Heart left ventricle (tissue), 16 donors: ENCODE measurements around the gene DNAJC10. TPM values are rescaled to one million over a fixed set of nuclear protein-coding genes. Genes with fewer than 3 reads are reported as not detected.
A peak's percentile ranks its signal among the peaks of the same experiment; 100 is the strongest.
"Not testable (repeated sequence)": the region's sequence is repeated elsewhere in the genome, so short reads cannot be mapped to it uniquely, and the experiment has no call there.

Source experiments
- ATAC-seq, 4 donors: fragments of 200-7000 bp; cut with Tn5 transposase; one replicate each; pipeline ENCODE4 v1.9.1; 2020 to 2022; ENCODE audit warnings: moderate library complexity in 4 of 4, mild to moderate bottlenecking in 3 of 4, moderate number of reproducible peaks in 1 of 4
- DNase-seq, 5 donors: peaks; one replicate each; pipeline ENCODE4 v3.0.0-alpha.2; 2020
- H3K27ac ChIP-seq, 12 donors: fragments of 200-600 bp; sonication (generic) in 4 of 12; one replicate each; pipeline versions ENCODE4 v1.5.0 to v1.8.0; 2016 to 2022; ENCODE audit warnings: mild to moderate bottlenecking in 2 of 12
- H3K27me3 ChIP-seq, 9 donors: fragments of 200-600 bp; sonication (generic) in 2 of 9; one replicate each; pipeline versions ENCODE4 v1.5.1 to v1.8.0; 2016 to 2022; ENCODE audit warnings: mild to moderate bottlenecking in 3 of 9
- H3K36me3 ChIP-seq, 9 donors: fragments of 200-600 bp; sonication (generic) in 2 of 9; one replicate each; pipeline versions ENCODE4 v1.5.0 to v1.8.0; 2018 to 2022; ENCODE audit warnings: mild to moderate bottlenecking in 2 of 9
- H3K4me1 ChIP-seq, 12 donors: fragments of 200-600 bp; sonication (generic) in 4 of 12; one replicate each; pipeline versions ENCODE4 v1.5.0 to v1.8.0; 2016 to 2022; ENCODE audit warnings: mild to moderate bottlenecking in 3 of 12
- H3K4me3 ChIP-seq, 12 donors: fragments of 200-600 bp; sonication (generic) in 4 of 12; one replicate each; pipeline versions ENCODE4 v1.5.0 to v1.8.0; 2017 to 2022; ENCODE audit warnings: mild to moderate bottlenecking in 9 of 12, moderate library complexity in 4 of 12
- H3K9me3 ChIP-seq, 12 donors: fragments of 200-600 bp; sonication (generic) in 4 of 12; one replicate each; pipeline versions ENCODE4 v1.5.0 to v1.8.0; 2016 to 2022; ENCODE audit warnings: mild to moderate bottlenecking in 1 of 12
- POLR2A ChIP-seq, 2 donors: fragments of 450-650 bp; IDR thresholded peaks; one replicate each; pipeline ENCODE4 v1.6.1; 2017; ENCODE audit warnings: antibody characterized with exemption in 2 of 2, mild to moderate bottlenecking in 2 of 2, moderate library complexity in 2 of 2
- WGBS, 4 donors: extraction: QIAGEN DNeasy Blood & Tissue Kit in 2 of 4; methylation state at CpG; one replicate each; pipeline versions ENCODE4 v1.1.5 to v1.1.7; 2013 to 2018; 5-methylcytosine and 5-hydroxymethylcytosine counted together
- intact Hi-C, 10 donors: fragments of 100-400 bp; cut with DNase I; formaldehyde crosslinking; loops; one replicate each; pipeline versions ENCODE4 v1.11.1 to v1.14.2; 2022
- polyA plus RNA-seq, 2 donors: library from polyadenylated mRNA; stranded (reverse); fragments of 200-250 nt; gene quantifications; one replicate each; pipeline ENCODE4 v1.2.3, GENCODE V29; 2013
- total RNA-seq, 9 donors: library from RNA; depleted of rRNA in 2 of 9; stranded (reverse); fragments of >200 nt in 2 of 9; fragmentation: NEBNext Ultra II Directional in 3 of 9; extraction: Animal tissue kit (Norgen Biotek cat#: 25700) in 3 of 9; gene quantifications; one replicate each; pipeline versions ENCODE4 v1.1.0 to v1.2.4, GENCODE V29; 2016 to 2023
- TF ChIP-seq, protein P1 (sequence below), 12 donors: fragments of 200-600 bp; sonication (generic) in 4 of 12; IDR thresholded peaks; one replicate each; pipeline versions ENCODE4 v1.5.0 to v1.8.0; 2018 to 2022; ENCODE audit warnings: antibody characterized with exemption in 12 of 12, mild to moderate bottlenecking in 5 of 12
- donor health status: ischemic (EF 13 %, LVEDD 7.1; RV severe dilation, severe dysfunction).
- donor health status: healthy with polysubstance abuse.
- donor health status: DM: no; HTN: yes; CAD: no.
- donor health status: DM: no; HTN: no; CAD: no.
- donor health status: ischemic (EF 25% LVEDD 6.9; RV normal size, moderate dysfunction).
- donor health status: ischemic (EF 25% LVEDD 5.7; RV mildly dilated, moderate dysfunction).
- donor health status: healthy.
- donor health status: DM: yes; HTN: yes; CAD: no.
- donor health status: ischemic (EF 35%, LVEDD 5.7; RV mildly dilated, moderate dysfunction).
- donor health status: nonischemic (EF 11% LVEDD 7.7; RV severe dilation, severe dysfunction).
- donor health status: DM: yes; HTN: yes; CAD: no.
- donor health status: PGD.
- donor health status: ischemic (EF 29% LVEDD 5.4; RV normal size, mild dysfunction).
- donor health status: nonischemic (EF 23%, LVEDD 6.1; RV moderate dilation, normal function).

The DNAJC10 gene
- total and polyA plus RNA-seq, 11 donors = 9.8 to 73.5 (median 47.3) TPM

DNA sequence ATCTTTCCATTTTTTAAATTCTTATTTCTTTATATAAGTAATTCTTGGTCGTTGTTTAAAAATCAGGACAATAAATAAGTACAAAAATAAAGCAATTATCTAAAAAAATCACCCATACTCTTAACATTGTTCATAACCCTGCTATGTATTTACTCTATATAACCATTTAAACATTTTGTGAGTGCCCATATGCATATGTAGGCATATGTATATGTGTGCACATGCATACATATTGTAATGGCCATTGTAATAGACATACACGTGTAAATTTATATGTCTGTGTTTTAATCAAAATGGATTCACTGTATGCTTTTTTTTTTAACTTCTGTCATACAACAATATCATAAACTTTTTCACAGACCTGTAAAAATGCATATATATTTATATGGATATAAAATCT, 25.6 kb downstream of the DNAJC10 start:
- Histone ChIP-seq H3K36me3 (peaks cover 4 to 91% (median 79%) of the 10 kb centered on the region in 9 donors), H3K27me3 (no peaks in the 10 kb centered on the region), H3K4me3 (no peak overlapping the region), H3K27ac (no peak overlapping the region), H3K9me3 (peaks cover 0 to 3% (median 0%) of the 10 kb centered on the region in 12 donors), H3K4me1 (no peaks in the 10 kb centered on the region)
- no peak for ATAC-seq
- DNase-seq = no peak
- intact Hi-C loops = no loop called here
- WGBS, 4 donors = 93 to 98% (median 97%) methylated on average over 2 of the region's 2 CpGs
- no peak for TF ChIP-seq POLR2A (IDR thresholded peaks at IDR 0.05)
- TF ChIP-seq, protein P1, sequence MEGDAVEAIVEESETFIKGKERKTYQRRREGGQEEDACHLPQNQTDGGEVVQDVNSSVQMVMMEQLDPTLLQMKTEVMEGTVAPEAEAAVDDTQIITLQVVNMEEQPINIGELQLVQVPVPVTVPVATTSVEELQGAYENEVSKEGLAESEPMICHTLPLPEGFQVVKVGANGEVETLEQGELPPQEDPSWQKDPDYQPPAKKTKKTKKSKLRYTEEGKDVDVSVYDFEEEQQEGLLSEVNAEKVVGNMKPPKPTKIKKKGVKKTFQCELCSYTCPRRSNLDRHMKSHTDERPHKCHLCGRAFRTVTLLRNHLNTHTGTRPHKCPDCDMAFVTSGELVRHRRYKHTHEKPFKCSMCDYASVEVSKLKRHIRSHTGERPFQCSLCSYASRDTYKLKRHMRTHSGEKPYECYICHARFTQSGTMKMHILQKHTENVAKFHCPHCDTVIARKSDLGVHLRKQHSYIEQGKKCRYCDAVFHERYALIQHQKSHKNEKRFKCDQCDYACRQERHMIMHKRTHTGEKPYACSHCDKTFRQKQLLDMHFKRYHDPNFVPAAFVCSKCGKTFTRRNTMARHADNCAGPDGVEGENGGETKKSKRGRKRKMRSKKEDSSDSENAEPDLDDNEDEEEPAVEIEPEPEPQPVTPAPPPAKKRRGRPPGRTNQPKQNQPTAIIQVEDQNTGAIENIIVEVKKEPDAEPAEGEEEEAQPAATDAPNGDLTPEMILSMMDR (IDR thresholded peaks at IDR 0.05) = no peak

DNA sequence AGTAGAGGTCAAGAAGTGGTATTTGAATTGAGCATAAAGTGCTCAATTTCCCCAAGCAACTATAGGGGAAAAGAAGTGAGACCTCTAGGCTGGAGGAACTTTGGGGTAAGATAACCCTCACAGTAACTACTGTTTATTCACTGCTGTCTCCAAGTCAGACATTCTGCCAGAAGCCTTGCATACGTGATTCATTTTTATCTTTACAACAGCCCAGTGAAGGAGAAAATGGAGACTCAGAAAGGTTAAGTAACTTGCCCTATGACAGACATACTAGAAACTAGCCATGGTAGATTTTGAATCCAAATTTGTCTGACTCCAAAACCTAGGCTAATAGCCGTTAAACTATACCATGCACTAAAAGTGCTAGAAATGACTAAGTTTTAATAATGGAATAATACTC, 28.4 kb downstream of the DNAJC10 start:
- TF ChIP-seq, protein P1 (IDR thresholded peaks at IDR 0.05) = no peak
- TF ChIP-seq POLR2A (IDR thresholded peaks at IDR 0.05) = no peak
- peak in 2 of 4 donors; percentile 34 to 54 for ATAC-seq
- no peaks in the 10 kb centered on the region for H3K27me3 ChIP-seq
- H3K36me3 ChIP-seq = peaks cover 4 to 66% (median 60%) of the 10 kb centered on the region in 9 donors
- H3K4me1 ChIP-seq = no peaks in the 10 kb centered on the region
- no peak overlapping the region for H3K4me3 ChIP-seq
- DNase-seq = no peak
- 48 to 65% (median 60%) methylated on average over 2 of the region's 2 CpGs for WGBS, 4 donors
- H3K27ac ChIP-seq = no peak overlapping the region
- H3K9me3 ChIP-seq = peaks cover 0 to 4% (median 0%) of the 10 kb centered on the region in 12 donors
- intact Hi-C loops = no loop called here

DNA sequence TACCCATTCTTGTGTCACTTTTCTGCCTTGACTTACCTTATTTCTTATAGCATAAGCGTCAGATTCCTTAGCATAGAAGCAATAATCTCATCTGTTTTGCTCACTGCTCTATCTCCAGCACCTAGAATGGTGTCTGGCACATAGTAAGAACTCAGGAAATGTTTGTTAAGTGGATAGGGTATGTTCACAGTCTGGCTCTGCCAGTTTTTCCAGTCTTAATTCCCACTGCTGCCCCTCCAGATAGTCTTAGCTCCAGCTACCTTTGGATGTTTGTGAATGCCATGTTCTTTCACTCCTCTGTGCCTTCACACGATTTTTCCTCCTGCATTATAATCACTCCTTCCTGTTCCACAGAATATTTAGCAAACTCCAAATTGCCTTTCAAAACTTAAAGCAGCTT, 29.0 kb downstream of the DNAJC10 start:
- no peak for TF ChIP-seq POLR2A (IDR thresholded peaks at IDR 0.05)
- 83 to 85% (median 84%) methylated on average over 2 of the region's 2 CpGs for WGBS, 4 donors
- DNase-seq (no peak), ATAC-seq (no peak)
- no peak overlapping the region for H3K4me3 ChIP-seq
- H3K27ac ChIP-seq = no peak overlapping the region
- intact Hi-C loops = no loop called here
- no peaks in the 10 kb centered on the region for H3K4me1 ChIP-seq
- no peaks in the 10 kb centered on the region for H3K27me3 ChIP-seq
- H3K9me3 ChIP-seq = peaks cover 0 to 4% (median 0%) of the 10 kb centered on the region in 12 donors
- H3K36me3 ChIP-seq = peaks cover 4 to 65% (median 62%) of the 10 kb centered on the region in 9 donors

DNA sequence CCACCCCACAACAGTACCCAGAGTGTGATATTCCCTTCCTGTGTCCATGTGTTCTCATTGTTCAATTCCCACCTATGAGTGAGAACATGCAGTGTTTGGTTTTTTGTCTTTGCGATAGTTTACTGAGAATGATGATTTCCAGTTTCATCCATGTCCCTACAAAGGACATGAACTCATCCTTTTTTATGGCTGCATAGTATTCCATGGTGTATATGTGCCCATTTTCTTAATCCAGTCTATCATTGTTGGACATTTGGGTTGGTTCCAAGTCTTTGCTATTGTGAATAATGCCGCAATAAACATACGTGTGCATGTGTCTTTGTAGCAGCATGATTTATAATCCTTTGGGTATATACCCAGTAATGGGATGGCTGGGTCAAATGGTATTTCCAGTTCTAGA, 29.8 kb downstream of the DNAJC10 start:
- H3K9me3 ChIP-seq, H3K27me3 ChIP-seq, H3K27ac ChIP-seq, H3K4me1 ChIP-seq, DNase-seq, ATAC-seq, H3K4me3 ChIP-seq, intact Hi-C loops: not testable (repeated sequence)
- peaks cover 4 to 65% (median 62%) of the 10 kb centered on the region in 9 donors for H3K36me3 ChIP-seq
- WGBS, 4 donors = 92 to 99% (median 98%) methylated on average over 2 to 3 of the region's 3 CpGs

DNA sequence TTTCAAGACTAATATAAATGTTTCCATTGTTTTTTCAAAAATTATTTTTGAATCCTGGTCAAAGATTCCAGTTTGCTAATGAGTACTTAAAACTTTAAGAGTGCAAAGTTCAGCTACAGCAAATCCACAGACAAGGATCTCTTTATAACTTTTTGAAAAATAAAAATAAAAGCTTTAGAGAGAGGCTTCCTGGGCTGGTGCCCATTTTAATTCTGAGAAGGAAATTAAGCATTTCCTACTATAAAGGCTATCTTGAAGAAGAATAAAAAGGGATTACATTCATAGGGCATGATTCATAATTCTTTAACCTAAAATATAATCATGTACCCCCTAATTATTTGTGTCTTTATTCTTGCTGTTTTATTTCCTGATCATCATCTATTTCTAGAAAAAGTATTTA, 38.2 kb downstream of the DNAJC10 start:
- intact Hi-C loops = no loop called here
- Histone ChIP-seq H3K9me3 (no peaks in the 10 kb centered on the region), H3K4me3 (no peak overlapping the region), H3K27ac (no peak overlapping the region), H3K27me3 (no peaks in the 10 kb centered on the region), H3K4me1 (no peaks in the 10 kb centered on the region), H3K36me3 (peaks cover 0 to 97% (median 90%) of the 10 kb centered on the region in 9 donors)
- ATAC-seq = no peak
- TF ChIP-seq, protein P1 (IDR thresholded peaks at IDR 0.05) = no peak
- no peak for TF ChIP-seq POLR2A (IDR thresholded peaks at IDR 0.05)
- no peak for DNase-seq
